DND-41 (cell line): ENCODE data around the gene NFIA.

Experiments used
- ATAC-seq: fragments of 200-7000 bp; cut with Tn5 transposase; 3 replicates; pipeline ENCODE4 v1.9.1; 2021; ENCODE audit warnings: low read depth; ENCODE audit not compliant: insufficient read depth
- DNase-seq: peaks from one replicate; pipeline ENCODE4 v3.0.0-alpha.2; 2020
- H2AFZ ChIP-seq: 2 replicates; pipeline ENCODE4 v1.6.0; 2012; ENCODE audit warnings: low read depth, low read length
- H3K27ac ChIP-seq: 2 replicates; pipeline ENCODE4 v1.5.1; 2012; ENCODE audit warnings: low read length, inconsistent platforms
- H3K27me3 ChIP-seq: fragments of 200-600 bp; sonication (generic); 2 replicates; pipeline ENCODE4 v1.6.0; 2012; ENCODE audit warnings: low read length, mild to moderate bottlenecking, inconsistent platforms; ENCODE audit not compliant: insufficient read depth, poor library complexity
- H3K36me3 ChIP-seq: 2 replicates; pipeline ENCODE4 v1.5.1; 2012; ENCODE audit warnings: low read length, inconsistent platforms; ENCODE audit not compliant: insufficient read depth
- H3K4me1 ChIP-seq: 2 replicates; pipeline ENCODE4 v1.5.1; 2012; ENCODE audit warnings: mild to moderate bottlenecking, low read length; ENCODE audit not compliant: insufficient read depth
- H3K4me2 ChIP-seq: 2 replicates; pipeline ENCODE4 v1.6.0; 2012; ENCODE audit warnings: mild to moderate bottlenecking, moderate library complexity, low read length, inconsistent platforms; ENCODE audit not compliant: insufficient read depth
- H3K4me3 ChIP-seq, 2 experiments: fragments of 200-600 bp in 1 of 2; shearing (Covaris generic) in 1 of 2; 2 replicates each; pipeline ENCODE4 v1.5.1; 2012 to 2016; ENCODE audit warnings: inconsistent platforms in 2 of 2, low read length in 2 of 2, mild to moderate bottlenecking in 2 of 2, low read depth in 1 of 2, moderate library complexity in 1 of 2
- H3K79me2 ChIP-seq: 2 replicates; pipeline ENCODE4 v1.6.0; 2012; ENCODE audit warnings: low read length, inconsistent platforms; ENCODE audit not compliant: insufficient read depth
- H3K9ac ChIP-seq: 2 replicates; pipeline ENCODE4 v1.6.0; 2012; ENCODE audit warnings: low read depth, mild to moderate bottlenecking, inconsistent platforms, low read length, moderate library complexity
- H3K9me3 ChIP-seq: 2 replicates; pipeline ENCODE4 v1.5.1; 2012; ENCODE audit warnings: low read length, moderate library complexity, mild to moderate bottlenecking, inconsistent platforms; ENCODE audit not compliant: insufficient read depth, severe bottlenecking
- H4K20me1 ChIP-seq: 2 replicates; pipeline ENCODE4 v1.6.0; 2012; ENCODE audit warnings: low read length; ENCODE audit not compliant: insufficient read depth
- EZH2 ChIP-seq: IDR thresholded peaks from 3 replicates; pipeline ENCODE4 v1.6.1; 2012; ENCODE audit warnings: borderline replicate concordance, low read depth, mild to moderate bottlenecking, moderate library complexity, low read length, inconsistent platforms; ENCODE audit not compliant: severe bottlenecking
- TF ChIP-seq, protein P1 (sequence below): IDR thresholded peaks from 2 replicates; pipeline ENCODE4 v1.5.1; 2012; ENCODE audit warnings: borderline replicate concordance, low read length, moderate library complexity, mild to moderate bottlenecking; ENCODE audit not compliant: poor library complexity, severe bottlenecking; ENCODE audit errors: extremely low read depth

The NFIA gene

DNA sequence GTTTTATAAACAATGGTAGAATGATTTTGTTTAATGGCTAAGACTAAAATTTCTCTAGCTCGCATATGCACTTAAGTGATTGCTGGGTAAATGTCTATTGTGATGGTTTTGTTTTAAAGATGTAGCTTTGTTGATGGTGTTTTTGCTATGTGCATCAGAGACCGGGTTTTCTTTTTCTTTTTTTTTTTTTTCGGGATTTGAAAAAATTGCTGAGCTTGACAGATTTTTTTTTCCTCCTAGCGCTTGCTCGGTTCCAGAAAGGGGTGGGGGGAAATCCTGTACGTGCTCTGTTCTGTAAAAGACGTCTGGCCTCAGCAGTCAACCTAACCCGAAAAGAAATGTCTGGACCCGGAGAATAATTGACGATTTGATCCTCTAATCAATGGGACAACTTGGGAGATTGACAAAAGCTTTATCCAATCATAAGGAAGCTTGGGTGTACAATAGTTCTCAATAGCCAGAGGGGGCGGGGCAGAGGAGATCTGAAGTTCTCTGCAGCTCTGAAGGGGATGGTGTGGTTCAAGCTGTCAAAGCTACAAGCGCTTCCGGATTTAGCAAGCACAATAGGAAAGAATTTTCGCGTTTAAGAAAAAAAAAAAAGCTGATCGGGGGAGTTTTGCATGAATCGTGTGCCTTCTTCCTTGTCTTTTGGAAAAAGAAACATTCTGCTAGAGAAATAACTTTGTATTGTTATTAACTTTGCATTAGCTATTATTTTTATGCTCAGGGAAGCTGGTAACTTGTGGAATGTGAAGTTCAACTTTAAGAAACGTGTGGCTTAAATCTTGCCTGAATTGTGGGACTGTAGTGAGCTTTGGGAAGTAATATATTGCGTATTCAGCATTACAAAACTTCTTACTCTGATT is 4.5 kb upstream of the NFIA start:
- DNase-seq: no peak
- no peaks in the 10 kb centered on the region for H3K27me3 ChIP-seq
- no peak overlapping the region for H3K9ac ChIP-seq
- ATAC-seq: no peak
- no peak overlapping the region for H3K4me2 ChIP-seq
- TF ChIP-seq EZH2: no peak
- TF ChIP-seq, protein P1, sequence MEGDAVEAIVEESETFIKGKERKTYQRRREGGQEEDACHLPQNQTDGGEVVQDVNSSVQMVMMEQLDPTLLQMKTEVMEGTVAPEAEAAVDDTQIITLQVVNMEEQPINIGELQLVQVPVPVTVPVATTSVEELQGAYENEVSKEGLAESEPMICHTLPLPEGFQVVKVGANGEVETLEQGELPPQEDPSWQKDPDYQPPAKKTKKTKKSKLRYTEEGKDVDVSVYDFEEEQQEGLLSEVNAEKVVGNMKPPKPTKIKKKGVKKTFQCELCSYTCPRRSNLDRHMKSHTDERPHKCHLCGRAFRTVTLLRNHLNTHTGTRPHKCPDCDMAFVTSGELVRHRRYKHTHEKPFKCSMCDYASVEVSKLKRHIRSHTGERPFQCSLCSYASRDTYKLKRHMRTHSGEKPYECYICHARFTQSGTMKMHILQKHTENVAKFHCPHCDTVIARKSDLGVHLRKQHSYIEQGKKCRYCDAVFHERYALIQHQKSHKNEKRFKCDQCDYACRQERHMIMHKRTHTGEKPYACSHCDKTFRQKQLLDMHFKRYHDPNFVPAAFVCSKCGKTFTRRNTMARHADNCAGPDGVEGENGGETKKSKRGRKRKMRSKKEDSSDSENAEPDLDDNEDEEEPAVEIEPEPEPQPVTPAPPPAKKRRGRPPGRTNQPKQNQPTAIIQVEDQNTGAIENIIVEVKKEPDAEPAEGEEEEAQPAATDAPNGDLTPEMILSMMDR: no peak
- H3K27ac ChIP-seq: no peak overlapping the region
- H3K9me3 ChIP-seq: no peaks in the 10 kb centered on the region
- H3K79me2 ChIP-seq: no peaks in the 10 kb centered on the region
- H3K36me3 ChIP-seq: no peaks in the 10 kb centered on the region
- no peak overlapping the region for H2AFZ ChIP-seq
- H4K20me1 ChIP-seq: no peaks in the 10 kb centered on the region
- no peak overlapping the region for H3K4me3 ChIP-seq
- no peaks in the 10 kb centered on the region for H3K4me1 ChIP-seq

DNA sequence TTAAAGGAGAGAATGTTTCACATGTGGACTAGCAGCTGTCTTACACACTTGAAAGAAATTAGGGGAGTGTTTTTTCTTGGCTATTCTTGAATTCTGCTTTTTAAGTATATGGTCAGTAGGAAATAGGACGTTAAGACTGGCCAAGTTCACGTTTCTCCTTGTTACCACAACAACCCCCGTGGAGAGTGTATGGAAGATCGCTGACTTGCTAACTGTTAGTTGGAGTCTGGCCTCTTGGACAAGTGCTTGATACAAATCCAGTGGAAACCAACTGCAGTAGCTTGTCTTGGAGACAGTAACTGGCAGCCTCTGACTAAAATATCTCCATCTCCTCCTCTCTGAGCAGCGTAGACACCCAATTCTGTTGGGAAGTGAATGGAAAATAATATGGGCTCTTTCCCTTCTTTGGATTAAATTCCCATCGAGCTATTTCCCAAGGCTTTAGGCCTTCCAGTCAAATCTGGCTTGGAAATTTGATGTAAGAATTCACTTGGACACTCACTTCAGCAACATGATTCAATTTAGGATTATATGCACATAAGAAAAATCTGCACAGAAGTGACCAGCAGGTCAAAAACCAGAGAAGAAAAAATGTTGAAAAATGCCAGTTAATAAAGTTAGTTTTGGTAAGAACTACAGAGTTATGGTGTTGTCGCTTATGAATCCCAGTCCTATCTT is 3.6 kb upstream of the NFIA start:
- Histone ChIP-seq H3K4me1 (no peaks in the 10 kb centered on the region), H3K27ac (no peak overlapping the region), H2AFZ (no peak overlapping the region), H3K79me2 (no peaks in the 10 kb centered on the region), H3K9me3 (no peaks in the 10 kb centered on the region), H3K27me3 (no peaks in the 10 kb centered on the region), H3K4me2 (no peak overlapping the region), H3K36me3 (no peaks in the 10 kb centered on the region), H3K9ac (no peak overlapping the region), H4K20me1 (no peaks in the 10 kb centered on the region), H3K4me3 (no peak overlapping the region)
- ATAC-seq (no peak), DNase-seq (no peak)
- no peak for TF ChIP-seq EZH2
- TF ChIP-seq, protein P1: no peak

DNA sequence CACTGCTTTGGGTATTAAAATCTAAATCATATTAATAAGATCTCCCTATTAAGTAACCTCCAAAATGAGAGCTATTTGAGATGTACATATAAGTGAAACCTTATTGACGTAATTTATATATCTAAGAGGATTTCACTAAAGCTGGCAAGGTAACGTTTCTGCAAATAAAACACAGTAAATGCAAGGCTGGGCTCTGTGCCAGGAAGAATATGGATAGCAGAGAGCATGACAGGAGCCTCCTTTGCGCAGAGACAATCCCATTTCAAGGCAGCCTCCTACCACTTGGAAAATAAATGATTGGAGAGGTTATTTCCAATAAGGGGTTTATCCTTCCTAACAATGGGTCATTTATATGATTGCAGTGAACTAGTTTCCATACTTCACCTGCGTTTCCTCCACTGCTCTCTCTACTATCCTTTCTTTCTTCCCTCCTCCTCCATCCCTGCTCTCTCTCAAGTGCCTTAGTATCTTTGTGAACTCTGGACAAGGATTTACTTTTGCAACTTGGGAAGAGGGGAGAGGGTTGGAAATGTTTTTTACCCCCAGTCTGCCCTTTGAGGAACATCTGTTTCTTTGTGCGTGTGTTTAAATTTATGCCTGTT is 3.0 kb upstream of the NFIA start:
- DNase-seq: no peak
- Histone ChIP-seq H3K27me3 (no peaks in the 10 kb centered on the region), H3K4me3 (no peak overlapping the region), H3K4me2 (no peak overlapping the region), H4K20me1 (no peaks in the 10 kb centered on the region), H3K4me1 (no peaks in the 10 kb centered on the region), H3K27ac (no peak overlapping the region), H3K9me3 (no peaks in the 10 kb centered on the region), H2AFZ (no peak overlapping the region), H3K79me2 (no peaks in the 10 kb centered on the region), H3K36me3 (no peaks in the 10 kb centered on the region), H3K9ac (no peak overlapping the region)
- no peak for ATAC-seq
- no peak for TF ChIP-seq EZH2
- TF ChIP-seq, protein P1: no peak
